ENCODE results near the gene CUL4A.

The CUL4A gene

DNA sequence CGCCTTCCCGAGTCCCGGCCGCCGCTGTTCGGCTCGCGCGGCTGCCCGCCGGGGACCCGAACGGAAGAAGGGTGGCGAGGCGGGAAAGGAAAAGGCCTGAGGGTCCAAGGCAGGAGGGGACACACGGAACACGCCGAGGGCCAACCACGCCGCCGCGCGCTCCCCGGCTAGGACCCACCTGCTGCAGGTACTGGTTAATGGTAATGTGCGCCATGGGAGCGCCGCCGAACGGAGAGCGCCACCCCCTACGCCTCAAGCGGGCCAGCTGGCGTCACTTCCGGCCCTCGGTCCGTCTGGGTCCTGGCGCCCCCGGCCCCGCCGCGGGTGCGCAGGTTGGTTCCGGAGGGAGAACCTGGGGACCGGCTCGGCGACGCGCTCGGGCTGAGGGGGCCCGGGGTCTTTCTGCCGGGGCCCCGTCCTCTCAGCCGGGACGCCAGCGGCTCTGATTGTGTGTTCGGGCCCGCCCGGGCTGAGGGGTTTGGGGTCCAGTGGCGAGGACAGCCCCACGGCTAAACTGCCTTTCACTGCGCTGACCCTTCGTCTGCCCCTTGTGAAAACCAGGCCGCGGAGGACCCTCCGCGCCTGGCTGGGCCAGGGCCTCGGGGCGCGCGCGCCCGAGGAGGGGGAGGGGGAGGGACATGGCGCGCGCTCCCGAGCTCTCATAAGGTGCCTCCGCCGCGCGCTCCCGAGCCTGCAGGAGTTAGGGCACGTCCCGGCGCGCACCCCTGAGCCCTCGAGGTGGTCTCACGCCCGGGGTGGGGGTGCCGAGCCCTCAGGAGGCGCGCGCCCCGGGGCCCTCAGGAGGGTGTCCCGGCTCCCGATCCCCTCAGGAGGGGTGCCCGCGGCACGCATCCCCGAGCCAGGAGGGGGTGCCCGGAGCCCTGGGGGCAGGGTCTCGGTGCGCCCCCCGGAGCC, 735 bp upstream of the CUL4A start, which contains the start of gene PCID2:
Gene PCID2, minus strand, starts transcription at position 249 of the 915 bp plus-strand sequence. Its CDS starts 35 bp downstream, at position 214.
- DNase-seq = peak; percentile 90 to 96 (median 94)

DNA sequence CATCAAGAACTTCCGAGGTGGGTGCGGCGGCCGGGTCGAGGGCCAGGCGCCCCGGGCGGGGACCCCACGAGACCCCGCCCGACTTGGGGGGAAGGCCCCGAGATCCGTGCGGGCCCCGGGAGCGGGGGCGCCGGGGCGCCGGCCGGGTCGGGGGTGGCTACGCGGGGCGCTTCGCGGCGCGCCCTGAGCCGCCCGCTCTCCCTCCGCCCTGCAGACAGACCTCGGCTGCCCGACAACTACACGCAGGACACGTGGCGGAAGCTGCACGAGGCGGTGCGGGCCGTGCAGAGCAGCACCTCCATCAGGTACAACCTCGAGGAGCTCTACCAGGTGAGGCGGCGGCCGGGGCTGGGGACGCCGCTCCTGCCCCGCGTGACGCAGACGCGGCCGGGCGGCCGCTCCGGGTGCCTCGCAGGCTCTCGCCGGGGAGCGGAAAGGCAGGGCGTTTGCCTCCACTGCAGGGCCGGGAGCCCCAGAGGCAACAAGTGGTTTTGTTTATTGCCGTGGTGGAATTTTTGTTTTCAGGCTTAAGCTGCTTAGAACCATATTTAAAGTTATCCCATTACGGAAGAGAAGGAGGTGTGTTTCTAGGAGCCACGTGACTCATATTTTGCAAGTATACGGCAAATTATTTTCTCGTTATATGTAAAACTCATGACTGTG, 477 bp downstream of the CUL4A start:
- peak; percentile 44 to 67 (median 66) for DNase-seq

DNA sequence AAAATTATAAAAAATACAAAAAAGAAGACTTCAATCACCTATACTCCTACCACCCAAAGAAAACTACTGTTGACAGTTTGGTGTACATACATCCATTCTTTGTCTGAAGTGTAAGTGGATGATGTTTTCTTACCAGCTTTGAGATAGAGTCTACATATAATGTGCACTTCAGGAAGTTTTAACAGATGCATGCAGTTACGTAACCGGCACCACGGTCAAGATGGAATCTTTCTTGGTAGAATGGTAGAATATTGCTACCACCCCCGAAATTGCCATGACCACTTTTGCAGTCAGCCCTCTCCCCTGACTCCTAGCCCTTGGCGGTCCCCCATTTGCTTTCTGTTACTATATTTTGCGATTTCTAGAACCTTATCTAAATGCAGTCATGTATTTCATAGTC, 1.4 kb downstream of the CUL4A start:
- DNase-seq = peak in 3 of 4 experiments; percentile 11 to 19 (median 19)

DNA sequence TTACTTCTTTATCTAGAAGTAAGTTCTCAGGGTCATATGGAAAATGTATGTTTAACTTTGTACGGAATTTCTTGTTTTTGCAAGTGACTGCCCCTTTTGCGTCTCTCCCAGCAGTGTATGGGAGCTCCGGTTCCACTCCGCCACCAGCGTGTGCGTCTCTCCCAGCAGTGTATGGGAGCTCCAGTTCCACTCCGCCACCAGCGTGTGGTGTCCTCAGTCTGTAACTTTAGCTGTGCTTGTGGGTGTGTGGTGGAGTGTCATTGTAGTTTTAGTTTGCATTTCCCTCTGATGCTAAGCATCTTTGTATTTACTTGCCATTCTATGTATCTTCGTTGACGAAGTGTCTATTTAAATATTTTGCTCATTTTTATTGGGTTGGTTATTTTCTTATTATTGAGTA, 2.4 kb downstream of the CUL4A start:
- peak in 3 of 4 experiments; percentile 16 to 27 (median 22) for DNase-seq

DNA sequence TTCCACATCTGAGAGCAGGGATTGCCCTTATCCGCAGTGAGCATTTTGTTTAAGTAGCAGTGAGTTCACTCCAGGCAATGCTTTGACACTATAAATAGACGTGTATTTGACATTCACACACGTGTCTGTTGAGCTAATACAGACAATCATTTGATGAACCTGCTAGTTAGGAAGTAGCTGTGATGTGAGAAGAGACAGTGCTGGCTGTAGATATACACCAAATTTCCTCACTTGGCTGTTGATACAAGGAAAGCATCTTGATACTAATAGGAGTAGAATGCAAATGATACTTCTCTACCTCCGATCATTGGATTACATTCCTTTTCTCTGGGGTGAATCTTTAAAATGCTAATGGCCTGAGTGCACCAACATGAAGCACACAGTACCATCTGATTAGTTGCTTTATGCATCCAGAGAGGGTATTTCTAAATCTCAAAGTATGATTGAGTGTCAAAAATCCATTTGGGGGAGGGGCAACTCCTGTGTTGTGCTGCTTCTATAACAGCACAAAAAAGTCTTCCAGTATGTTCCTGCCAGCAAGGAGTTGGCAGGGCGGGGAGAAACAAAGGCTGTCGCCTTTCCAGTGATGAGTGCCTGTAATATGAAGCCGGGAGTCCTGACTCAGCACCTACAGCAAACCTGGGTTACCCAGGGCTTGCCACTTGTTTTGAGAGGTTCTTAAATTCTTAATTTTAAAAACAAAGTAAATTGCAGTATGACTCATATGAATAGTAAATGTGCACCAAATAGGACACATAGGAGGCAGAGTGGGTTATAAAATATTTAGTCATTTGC, 7.0 kb downstream of the CUL4A start:
- DNase-seq = peak in 2 of 4 experiments; percentile 12 to 22

DNA sequence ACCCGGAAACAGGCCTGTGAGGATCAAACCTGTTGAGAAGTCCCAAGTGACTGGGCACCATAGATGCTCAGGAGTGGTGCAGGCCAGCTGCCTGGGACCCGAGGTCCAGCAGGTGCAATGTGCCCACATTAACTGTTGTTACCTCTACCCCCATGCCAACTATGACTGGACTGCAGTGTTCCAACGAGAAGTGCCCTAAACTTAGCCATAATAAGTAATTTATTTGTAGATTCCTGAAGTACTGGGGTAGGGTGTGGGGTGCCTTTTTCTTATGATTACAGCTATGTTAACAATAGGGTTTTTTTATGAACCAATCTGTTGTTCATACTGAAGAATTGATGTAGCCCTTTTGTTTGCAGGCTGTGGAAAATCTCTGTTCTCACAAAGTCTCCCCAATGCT, 9.2 kb downstream of the CUL4A start:
- no peak for DNase-seq

DNA sequence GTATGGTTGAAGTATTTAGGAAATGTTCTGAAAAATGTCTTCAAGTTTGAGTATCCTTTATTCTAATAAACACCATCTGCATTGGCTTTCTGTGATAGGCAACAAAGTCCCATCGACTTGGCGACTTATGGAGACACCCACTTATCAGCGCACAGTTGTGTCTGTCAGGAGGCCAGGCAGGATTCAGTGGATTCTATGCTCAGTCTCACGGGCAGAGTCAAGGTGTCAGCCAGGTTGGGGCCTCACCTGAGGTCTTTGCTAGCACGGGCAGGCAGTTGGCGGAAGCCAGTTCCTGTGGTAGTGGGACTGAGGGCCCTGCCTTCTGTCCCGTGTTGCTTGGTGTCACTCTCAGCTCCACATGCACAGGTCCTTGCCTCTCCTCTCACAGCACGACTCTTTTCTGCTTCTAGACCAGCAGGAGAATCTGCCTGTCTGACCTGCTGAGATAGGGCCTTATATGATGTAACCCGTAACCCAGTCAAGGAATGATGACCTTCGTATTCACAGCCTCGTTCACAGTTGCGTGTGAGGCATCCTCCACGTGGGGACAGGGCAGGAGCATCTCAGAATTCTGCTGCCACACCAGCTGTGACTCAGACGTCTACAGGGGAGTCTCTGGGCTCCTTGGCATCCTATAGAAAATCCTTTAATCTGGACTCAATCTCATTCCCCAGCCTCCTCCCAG, 10.0 kb downstream of the CUL4A start:
- no peak for DNase-seq

DNA sequence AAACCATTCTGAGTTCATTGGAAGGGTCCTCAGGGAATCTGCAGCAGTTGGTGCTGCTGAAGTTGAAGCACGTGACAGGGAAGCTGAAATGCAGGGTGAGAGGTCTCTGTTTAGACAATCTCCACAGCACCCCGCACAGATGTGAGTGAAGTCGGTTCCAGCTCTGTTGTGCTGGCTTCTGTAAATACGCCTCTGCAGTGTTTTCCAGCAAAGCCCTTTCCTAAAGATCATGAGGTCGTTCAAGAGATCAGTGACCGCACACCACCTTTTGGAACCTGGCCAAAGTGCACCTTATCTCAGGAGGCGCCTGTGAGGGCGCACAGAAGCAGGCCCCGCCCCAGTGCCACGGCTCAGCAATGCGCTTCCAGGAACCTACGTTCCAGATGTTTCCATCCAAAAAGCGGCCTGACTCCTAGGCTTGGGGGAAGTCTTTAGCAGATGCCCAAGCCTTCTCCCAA, 10.8 kb downstream of the CUL4A start:
- DNase-seq = no peak

DNA sequence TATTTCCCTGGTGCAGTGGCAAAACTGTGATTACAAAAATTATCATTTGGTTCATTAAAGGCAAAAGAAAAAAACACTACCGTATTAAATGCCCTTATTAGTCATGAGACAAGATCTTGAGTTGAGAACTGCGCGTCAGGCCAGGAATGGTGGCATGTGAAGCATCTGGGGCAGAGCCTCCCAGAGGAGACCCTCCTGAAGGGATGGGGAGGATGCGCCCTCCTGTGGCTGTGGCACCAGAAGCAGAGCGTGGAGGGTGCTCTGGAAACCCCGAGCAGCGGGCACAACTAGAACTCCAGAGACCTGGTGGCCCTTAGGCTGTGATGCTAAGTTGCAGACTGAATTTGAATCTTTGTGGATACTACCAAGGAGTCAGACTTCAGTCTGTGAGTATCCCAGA, 11.5 kb downstream of the CUL4A start:
- peak in 1 of 4 experiments; percentile 7 for DNase-seq

DNA sequence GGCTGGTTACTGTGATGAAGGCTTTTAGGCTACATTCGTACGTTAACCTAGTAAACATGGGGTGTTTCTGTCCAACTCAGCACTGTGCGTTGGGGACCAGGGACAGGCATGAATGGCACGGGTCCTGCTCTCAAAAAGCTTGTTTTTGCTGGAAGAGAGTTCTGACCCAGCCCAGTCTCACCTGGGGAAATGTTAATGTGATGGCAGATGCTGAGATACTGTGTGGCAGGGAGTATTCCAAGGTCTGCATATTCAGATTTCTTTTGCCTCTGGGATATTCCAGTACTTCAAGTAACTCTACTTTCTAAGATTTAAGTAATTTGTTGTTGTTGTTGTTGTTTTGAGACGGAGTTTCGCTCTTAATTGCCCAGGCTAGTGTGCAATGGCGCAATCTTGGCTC, 13.7 kb downstream of the CUL4A start:
- no peak for DNase-seq

DNA sequence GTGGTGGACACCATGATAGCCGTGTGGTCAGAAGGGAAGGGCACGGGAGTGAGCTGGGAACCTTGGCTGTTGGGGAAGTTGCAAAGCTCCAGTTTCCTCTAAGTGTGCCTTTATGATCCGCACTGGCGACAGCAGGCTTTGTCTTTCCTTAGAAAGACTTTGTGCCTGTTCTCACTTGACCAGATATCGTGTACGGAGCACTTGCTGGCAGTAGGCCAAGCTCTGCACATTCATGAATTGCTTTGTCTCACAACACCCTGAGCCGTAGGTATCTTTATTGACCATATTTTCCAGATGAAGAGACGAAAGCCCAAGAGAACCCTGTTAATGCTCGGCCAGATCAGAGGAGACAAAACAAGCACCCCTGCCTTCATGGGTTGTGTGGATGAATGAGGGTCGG, 15.1 kb downstream of the CUL4A start:
- DNase-seq = no peak

DNA sequence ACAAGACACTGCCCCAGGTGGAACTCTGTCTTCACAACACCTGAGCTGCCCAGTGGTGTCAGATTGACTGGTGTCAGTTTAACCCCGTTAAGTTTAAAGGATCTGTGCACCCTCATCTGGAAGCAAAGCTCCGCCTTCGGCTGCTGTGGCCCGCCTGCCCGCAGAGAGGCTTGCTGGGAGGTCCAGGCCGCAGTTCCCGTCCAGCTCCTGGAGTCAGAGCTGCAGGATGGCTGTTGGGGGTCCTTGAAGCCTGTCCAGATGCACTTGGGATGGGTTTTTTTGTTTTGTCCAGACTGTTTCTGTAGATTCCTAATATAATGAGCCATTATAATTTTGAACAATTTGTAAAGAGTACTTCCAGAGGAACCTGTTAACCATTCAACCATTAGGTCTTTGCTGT, 16.1 kb downstream of the CUL4A start:
- DNase-seq = no peak

DNA sequence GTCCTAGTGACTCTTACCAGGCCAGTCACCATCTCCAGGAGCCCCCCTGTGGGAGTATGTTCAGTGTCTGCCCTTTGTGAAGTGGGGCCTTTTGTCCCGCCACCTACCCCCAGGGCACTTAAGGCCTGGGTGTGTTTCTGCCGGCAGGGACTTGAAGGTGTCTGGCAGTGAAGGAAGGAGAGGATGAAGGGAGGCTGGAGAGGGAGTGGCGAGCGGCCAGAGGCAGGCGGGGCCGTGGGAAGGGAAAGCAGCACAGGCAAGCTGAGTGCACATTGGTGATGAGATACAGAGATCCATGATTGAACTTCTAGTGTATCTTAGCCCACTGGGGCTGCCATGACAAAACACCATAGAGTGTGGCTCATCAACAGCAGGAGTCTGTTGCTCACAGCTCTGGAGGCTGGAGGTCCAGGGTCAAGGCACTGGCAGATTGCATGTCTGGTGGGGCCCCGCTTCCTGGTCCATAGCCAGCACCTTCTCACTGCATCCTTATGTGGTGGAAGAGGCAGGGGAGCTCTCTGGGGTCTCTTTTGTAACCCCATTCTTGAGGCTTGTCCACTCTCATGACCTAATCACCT, 17.5 kb downstream of the CUL4A start:
- no peak for DNase-seq

DNA sequence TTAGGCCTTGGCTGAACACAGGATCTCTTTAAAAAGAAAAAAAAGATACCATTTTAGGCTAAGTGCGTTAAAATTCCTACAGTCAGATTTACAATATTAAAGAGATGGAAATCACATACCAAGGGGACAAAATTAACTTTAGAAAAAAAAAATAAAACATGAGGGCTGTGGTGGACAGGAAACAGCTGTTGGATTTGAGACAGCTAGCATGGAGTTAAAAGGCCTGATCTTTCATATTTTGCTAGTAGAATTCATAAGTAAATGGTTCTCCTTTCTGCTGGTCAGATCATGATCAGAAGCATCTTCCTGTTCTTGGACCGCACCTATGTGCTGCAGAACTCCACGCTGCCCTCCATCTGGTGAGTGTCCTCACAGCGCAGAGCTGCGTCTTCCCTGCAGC, 19.7 kb downstream of the CUL4A start:
- no peak for DNase-seq

DNA sequence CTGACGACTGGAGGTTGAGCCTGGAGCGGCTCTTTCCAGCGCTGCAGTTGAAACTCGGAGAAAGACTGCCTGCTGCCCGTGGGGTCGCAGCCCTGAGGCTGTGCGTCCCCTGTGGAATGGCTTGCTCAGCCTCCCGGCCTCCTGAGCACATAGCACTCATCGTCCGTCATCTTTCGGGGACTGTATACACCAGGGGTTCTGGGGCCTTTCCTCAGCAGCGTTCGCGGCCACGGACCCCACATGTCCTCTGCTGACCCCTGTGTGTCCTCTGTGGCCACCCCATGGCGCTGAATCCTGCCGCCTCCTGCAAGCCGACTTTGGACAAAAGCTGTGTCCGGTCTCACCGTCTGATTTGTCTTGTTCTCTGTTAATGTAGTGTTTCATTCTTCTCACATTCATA, 20.4 kb downstream of the CUL4A start:
- DNase-seq = no peak

DNA sequence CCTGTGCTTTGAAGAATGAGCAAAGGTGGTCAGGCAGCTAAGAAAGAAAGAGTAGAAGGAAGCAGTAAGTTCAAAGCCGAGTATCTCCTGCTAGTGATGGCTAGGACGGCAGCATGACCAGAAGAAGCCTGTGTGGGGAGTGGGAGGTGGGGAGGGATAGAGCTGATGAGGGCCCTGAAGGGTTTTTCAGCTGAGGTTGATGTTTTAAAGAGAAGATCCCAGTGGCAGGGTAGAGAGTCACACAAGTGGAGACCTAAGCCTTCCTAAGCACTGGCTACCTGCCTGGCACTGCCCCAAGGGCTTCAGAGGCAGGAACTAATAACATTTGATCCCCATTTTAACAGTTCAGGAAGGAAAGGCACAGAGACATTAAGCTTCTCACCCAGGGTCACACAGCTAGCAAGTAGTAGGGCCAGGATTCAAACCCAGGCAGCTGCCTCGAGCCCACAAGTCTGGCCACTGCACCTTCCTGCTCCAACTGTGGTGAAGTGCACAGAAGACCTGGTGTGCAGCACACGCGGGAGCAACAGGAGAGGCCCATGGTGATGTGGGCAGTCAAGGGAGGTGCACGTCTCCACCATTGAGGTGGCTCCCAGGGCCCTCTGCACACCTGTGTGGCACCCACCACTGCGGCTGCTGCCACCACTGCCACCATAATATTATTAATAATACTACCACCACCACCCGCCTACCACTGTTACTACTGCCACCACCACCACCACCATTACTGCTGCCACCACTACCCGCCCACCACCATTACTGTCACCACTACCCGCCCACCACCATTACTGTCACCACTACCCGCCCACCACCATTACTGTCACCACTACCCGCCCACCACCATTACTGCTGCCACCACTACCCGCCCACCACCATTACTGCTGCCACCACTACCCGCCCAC, 22.1 kb downstream of the CUL4A start:
- no peak for DNase-seq

DNA sequence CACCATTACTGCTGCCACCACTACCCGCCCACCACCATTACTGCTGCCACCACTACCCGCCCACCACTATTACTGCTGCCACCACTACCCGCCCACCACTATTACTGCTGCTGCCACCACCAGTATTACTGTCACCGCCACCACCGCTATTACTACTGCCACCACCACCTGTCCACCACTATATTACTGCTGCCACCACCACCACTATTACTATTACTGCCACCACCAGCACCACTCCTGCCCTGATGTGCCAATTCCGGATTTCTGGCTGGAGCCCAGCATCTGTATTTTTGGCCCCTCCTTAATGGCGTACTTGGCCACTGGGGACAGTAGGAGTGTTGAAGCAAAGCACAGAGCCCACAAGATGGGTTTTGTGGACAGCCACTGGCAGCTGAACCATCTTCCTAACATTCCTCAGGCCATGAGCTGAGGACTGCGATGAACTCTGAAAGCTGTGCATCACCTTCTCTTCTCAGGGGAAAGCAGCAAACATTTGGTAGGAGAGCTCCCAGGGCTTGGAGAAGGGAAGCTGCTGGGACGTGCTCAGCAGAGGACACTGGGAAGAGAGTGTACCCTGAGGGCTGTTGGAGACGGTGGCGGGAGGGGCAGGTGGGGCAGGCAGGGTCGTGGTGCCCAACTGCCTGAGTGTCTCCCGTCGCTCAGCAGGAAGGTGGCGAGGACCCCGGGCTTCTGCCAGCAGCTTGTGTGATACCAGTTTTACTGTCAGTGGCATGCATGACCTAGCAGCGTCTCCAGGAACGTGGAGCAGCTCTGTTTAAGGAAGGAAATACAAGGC, 23.0 kb downstream of the CUL4A start:
- no peak for DNase-seq

DNA sequence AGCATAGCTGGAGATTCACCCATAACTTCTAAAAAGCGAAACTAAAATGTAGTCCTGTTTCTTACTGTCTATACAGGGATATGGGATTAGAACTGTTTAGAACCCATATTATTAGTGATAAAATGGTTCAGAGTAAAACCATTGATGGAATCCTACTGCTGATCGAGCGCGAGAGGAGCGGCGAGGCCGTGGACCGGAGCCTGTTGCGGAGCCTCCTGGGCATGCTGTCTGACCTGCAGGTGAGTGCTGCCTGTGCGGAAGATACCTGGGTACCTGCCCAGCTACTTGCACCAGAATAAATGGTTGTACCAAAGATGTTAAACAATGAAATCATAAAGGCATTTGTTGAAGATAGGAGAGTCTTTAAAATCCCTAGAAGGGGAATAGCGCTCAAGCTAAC, 23.7 kb downstream of the CUL4A start:
- no peak for DNase-seq

DNA sequence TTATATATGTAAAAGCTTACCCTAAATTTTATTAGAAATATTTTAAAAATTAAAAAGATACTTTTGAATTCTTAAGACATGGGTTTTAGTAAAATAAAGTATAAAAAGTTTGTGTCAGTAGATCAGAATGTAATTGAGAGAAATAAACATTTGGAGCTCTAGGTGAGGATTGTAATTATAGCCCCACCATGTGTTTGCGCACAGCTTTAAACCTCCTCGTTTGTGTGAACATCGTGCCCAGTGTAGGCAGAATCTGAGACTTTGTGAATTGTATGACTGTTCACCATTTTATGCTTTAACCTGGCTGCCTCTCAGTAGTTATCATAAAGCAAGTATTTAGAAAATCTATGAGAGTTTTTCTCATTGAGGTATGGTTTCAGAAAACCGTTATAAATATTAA, 29.1 kb downstream of the CUL4A start:
- peak in 1 of 4 experiments; percentile 20 for DNase-seq

DNA sequence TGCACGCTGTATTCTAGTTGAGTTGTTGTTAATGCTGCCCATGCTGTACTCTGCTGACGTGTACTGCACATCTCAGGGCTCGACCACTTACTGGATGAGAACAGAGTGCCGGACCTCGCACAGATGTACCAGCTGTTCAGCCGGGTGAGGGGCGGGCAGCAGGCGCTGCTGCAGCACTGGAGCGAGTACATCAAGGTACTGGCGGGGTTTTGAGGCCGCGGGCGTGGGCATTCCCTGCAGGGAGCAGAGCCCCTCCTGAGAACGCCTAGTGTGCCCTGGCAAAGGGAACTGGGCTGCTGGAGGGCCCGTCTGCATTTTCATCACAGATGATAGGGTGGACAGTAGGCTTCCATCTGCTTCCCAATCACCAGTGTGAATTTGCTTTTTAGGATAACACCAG, 29.9 kb downstream of the CUL4A start:
- no peak for DNase-seq

All from suppressor macrophage (primary cell).